B cell (primary cell): Measurements from ENCODE around the gene ANXA4. TPM values are rescaled to one million over a fixed set of nuclear protein-coding genes. Genes with fewer than 3 reads are reported as not detected.
"Not testable (repeated sequence)": the region's sequence is repeated elsewhere in the genome, so short reads cannot be mapped to it uniquely, and the experiment has no call there.

Experiments
- ATAC-seq: fragments of 200-7000 bp; cut with Tn5 transposase; one replicate; pipeline ENCODE4 v1.10.0; 2021; ENCODE audit warnings: low read depth, mild to moderate bottlenecking, moderate number of reproducible peaks, moderate library complexity
- CTCF ChIA-PET: fragments of 350-600 bp; sonication (Branson Sonifier 250); formaldehyde crosslinking; loops from one replicate; lab custom pipeline; 2021; ENCODE audit warnings: antibody characterized with exemption, inconsistent platforms; lab: Charles Lee
- POLR2A ChIA-PET: fragments of 350-600 bp; sonication (Branson Sonifier 250); formaldehyde crosslinking; loops from one replicate; lab custom pipeline; 2021; ENCODE audit warnings: antibody characterized with exemption; lab: Charles Lee
- DNase-seq: peaks from one replicate; pipeline ENCODE4 v3.0.0; 2013
- H2AFZ ChIP-seq: 2 replicates; pipeline ENCODE4 v1.6.1; 2012; ENCODE audit warnings: mild to moderate bottlenecking, low read depth, low read length; ENCODE audit not compliant: insufficient read depth, poor library complexity, severe bottlenecking
- H3K27ac ChIP-seq, 2 donors: 1 replicate in 1 of 2; 2 replicates in 1 of 2; pipeline ENCODE4 v1.5.1; 2012 to 2013; ENCODE audit warnings: low read length in 2 of 2, mild to moderate bottlenecking in 2 of 2, moderate library complexity in 1 of 2
- H3K27me3 ChIP-seq, 4 experiments: fragments of 200-600 bp in 1 of 4; sonication (generic) in 1 of 4; replicated peaks in 1 of 4; 1 replicate in 2 of 4; 2 replicates in 2 of 4; pipeline versions ENCODE4 v1.6.1 to v1.7.0; 2013 to 2016; ENCODE audit warnings: low read length in 3 of 4, mild to moderate bottlenecking in 2 of 4, mixed read lengths in 1 of 4, moderate library complexity in 1 of 4; ENCODE audit not compliant: insufficient read depth in 4 of 4, control insufficient read depth in 3 of 4; ENCODE audit errors: control extremely low read depth in 1 of 4
- H3K36me3 ChIP-seq, 2 experiments: replicated peaks in 1 of 2; 1 replicate in 1 of 2; 2 replicates in 1 of 2; pipeline versions ENCODE4 v1.6.1 to v1.7.1; 2013; ENCODE audit warnings: low read length in 1 of 2; ENCODE audit not compliant: insufficient read depth in 2 of 2, control insufficient read depth in 1 of 2; ENCODE audit errors: control extremely low read depth in 1 of 2, extremely low read depth in 1 of 2
- H3K4me1 ChIP-seq, 2 donors: fragments of 200-600 bp in 1 of 2; sonication (generic) in 1 of 2; 1 replicate in 1 of 2; 2 replicates in 1 of 2; pipeline versions ENCODE4 v1.5.1 to v1.6.1; 2013 to 2017; ENCODE audit warnings: low read length in 2 of 2; ENCODE audit not compliant: control insufficient read depth in 2 of 2, insufficient read depth in 2 of 2
- H3K4me2 ChIP-seq: replicated peaks from 2 replicates; pipeline ENCODE3; 2012; ENCODE audit warnings: mild to moderate bottlenecking, low read depth, low read length; ENCODE audit not compliant: poor library complexity, severe bottlenecking
- H3K4me3 ChIP-seq, 5 experiments: fragments of 200-600 bp in 1 of 5; sonication (generic) in 1 of 5; 1 replicate in 3 of 5; 2 replicates in 2 of 5; pipeline versions ENCODE4 v1.5.1 to v1.7.0; 2011 to 2016; ENCODE audit warnings: low read length in 4 of 5, mild to moderate bottlenecking in 4 of 5, low read depth in 2 of 5, control low read depth in 1 of 5, moderate library complexity in 1 of 5; ENCODE audit not compliant: insufficient read depth in 1 of 5; ENCODE audit errors: control extremely low read depth in 1 of 5, extremely low read depth in 1 of 5
- H3K79me2 ChIP-seq: fragments of 200-600 bp; sonication (generic); one replicate; pipeline ENCODE4 v1.6.0; 2016; ENCODE audit warnings: low read length; ENCODE audit not compliant: control insufficient read depth, insufficient read depth
- H3K9ac ChIP-seq: fragments of 200-600 bp; sonication (generic); 2 replicates; pipeline ENCODE4 v1.6.1; 2017; ENCODE audit warnings: mild to moderate bottlenecking, low read length, moderate library complexity
- H3K9me3 ChIP-seq, 3 donors: one replicate each; pipeline versions ENCODE4 v1.6.1 to v1.7.1; 2013; ENCODE audit warnings: low read length in 2 of 3; ENCODE audit not compliant: control insufficient read depth in 2 of 3, insufficient read depth in 1 of 3; ENCODE audit errors: control extremely low read depth in 1 of 3
- H4K20me1 ChIP-seq: 2 replicates; pipeline ENCODE4 v1.6.0; 2012; ENCODE audit warnings: mild to moderate bottlenecking, low read length; ENCODE audit not compliant: insufficient read depth, control insufficient read depth, poor library complexity, severe bottlenecking
- H3K27ac Mint-ChIP-seq: one replicate; pipeline ENCODE4 v1.8.0; 2021; ENCODE audit warnings: mixed read lengths
- H3K27me3 Mint-ChIP-seq: one replicate; pipeline ENCODE4 v1.8.0; 2021; ENCODE audit warnings: mixed read lengths
- H3K4me1 Mint-ChIP-seq: one replicate; pipeline ENCODE4 v1.8.0; 2021; ENCODE audit warnings: mixed read lengths
- H3K4me3 Mint-ChIP-seq: one replicate; pipeline ENCODE4 v1.8.0; 2021; ENCODE audit warnings: mixed read lengths
- H3K9me3 Mint-ChIP-seq: one replicate; pipeline ENCODE4 v1.8.0; 2022; ENCODE audit warnings: mixed read lengths; ENCODE audit not compliant: insufficient read depth
- EZH2 ChIP-seq: IDR thresholded peaks from 2 replicates; pipeline ENCODE4 v1.6.1; 2012; ENCODE audit warnings: borderline replicate concordance, low read depth, mild to moderate bottlenecking, moderate library complexity, low read length; ENCODE audit not compliant: insufficient read depth, poor library complexity, severe bottlenecking
- WGBS: methylation state at CpG from one replicate; pipeline ENCODE4 v1.1.5; 2013; ENCODE audit warnings: missing lambda C conversion rate; ENCODE audit not compliant: insufficient coverage; 5-methylcytosine and 5-hydroxymethylcytosine counted together
- intact Hi-C: fragments of 100-400 bp; cut with micrococcal nuclease; formaldehyde crosslinking; loops from one replicate; pipeline ENCODE4 v1.10.0; 2022
- polyA plus RNA-seq: library from polyadenylated mRNA; depleted of rRNA; stranded (reverse); fragments of >200 nt; gene quantifications from 2 replicates; pipeline ENCODE4 v1.2.3, GENCODE V29; 2012
- total RNA-seq, 2 donors: library from RNA; stranded (reverse); fragments of 120-200 nt in 1 of 2; gene quantifications; 1 replicate in 1 of 2; 2 replicates in 1 of 2; pipeline versions ENCODE4 v1.2.3 to v1.2.4, GENCODE V29; 2013 to 2022
- TF ChIP-seq, protein P1 (sequence below): fragments of 200-600 bp; IDR thresholded peaks from one replicate; pipeline ENCODE4 v1.8.0; 2022; ENCODE audit warnings: antibody characterized with exemption, mild to moderate bottlenecking

ANXA4 gene
- total and polyA plus RNA-seq, 2 donors (not counting 1 experiment from before 2014, with no cell fraction given), result 28.4 to 61.7 TPM

DNA sequence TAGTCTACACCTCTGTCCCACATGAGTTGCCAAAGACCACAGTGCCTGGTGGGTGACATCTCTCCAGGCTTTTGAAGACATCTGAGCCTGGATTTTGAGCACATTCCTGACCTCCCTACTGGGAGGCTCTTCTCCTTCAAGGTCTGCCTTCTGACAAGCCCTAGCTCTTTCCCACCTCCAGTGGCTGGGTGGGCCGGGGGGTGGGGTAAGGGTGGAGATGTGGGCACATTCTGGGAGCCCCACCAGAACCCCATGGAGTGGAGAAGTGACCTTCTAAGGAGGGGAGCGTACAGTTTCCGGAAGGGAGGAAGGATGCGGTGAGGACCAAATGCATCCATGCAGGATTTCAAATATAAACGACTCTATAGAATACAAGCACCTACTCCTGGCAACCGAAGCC, 27.9 kb upstream of the ANXA4 start:
- Histone ChIP-seq H4K20me1 (no peaks in the 10 kb centered on the region), H2AFZ (no peak overlapping the region), H3K79me2 (no peaks in the 10 kb centered on the region), H3K36me3 (no peaks in the 10 kb centered on the region), H3K4me1 (peaks cover 0 to 6% of the 10 kb centered on the region in 2 donors), H3K9ac (no peak overlapping the region), H3K27me3 (peaks cover 0 to 48% (median 21%) of the 10 kb centered on the region in 4 experiments), H3K27ac (no peak overlapping the region), H3K9me3 (peaks cover 0 to 8% (median 6%) of the 10 kb centered on the region in 3 donors), H3K4me2 (no peak overlapping the region), H3K4me3 (no peak overlapping the region)
- no peaks in the 10 kb centered on the region for H3K9me3 Mint-ChIP-seq
- no peak for ATAC-seq
- ChIA-PET CTCF (interaction anchor here (0.7 to 8.1 kb wide), 15 partner anchors 9 to 338 kb away, joined by 3 to 55 read pairs (median 5); partner anchors contain the start of gene NFU1), POLR2A (no interaction called here)
- no peak overlapping the region for H3K27ac Mint-ChIP-seq
- TF ChIP-seq, protein P1, sequence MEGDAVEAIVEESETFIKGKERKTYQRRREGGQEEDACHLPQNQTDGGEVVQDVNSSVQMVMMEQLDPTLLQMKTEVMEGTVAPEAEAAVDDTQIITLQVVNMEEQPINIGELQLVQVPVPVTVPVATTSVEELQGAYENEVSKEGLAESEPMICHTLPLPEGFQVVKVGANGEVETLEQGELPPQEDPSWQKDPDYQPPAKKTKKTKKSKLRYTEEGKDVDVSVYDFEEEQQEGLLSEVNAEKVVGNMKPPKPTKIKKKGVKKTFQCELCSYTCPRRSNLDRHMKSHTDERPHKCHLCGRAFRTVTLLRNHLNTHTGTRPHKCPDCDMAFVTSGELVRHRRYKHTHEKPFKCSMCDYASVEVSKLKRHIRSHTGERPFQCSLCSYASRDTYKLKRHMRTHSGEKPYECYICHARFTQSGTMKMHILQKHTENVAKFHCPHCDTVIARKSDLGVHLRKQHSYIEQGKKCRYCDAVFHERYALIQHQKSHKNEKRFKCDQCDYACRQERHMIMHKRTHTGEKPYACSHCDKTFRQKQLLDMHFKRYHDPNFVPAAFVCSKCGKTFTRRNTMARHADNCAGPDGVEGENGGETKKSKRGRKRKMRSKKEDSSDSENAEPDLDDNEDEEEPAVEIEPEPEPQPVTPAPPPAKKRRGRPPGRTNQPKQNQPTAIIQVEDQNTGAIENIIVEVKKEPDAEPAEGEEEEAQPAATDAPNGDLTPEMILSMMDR, result no peak
- no peak for TF ChIP-seq EZH2
- intact Hi-C loops, result loop anchor here (1.0 to 10.0 kb wide), 4 partner anchors 67 to 327 kb away; partner anchors contain the start of genes GFPT1 and NFU1
- no peak for DNase-seq
- peaks cover 2% of the 10 kb centered on the region for H3K4me1 Mint-ChIP-seq
- peaks cover 67% of the 10 kb centered on the region for H3K27me3 Mint-ChIP-seq
- 94% methylated on average over 3 of the region's 6 CpGs for WGBS
- H3K4me3 Mint-ChIP-seq, result no peak overlapping the region

DNA sequence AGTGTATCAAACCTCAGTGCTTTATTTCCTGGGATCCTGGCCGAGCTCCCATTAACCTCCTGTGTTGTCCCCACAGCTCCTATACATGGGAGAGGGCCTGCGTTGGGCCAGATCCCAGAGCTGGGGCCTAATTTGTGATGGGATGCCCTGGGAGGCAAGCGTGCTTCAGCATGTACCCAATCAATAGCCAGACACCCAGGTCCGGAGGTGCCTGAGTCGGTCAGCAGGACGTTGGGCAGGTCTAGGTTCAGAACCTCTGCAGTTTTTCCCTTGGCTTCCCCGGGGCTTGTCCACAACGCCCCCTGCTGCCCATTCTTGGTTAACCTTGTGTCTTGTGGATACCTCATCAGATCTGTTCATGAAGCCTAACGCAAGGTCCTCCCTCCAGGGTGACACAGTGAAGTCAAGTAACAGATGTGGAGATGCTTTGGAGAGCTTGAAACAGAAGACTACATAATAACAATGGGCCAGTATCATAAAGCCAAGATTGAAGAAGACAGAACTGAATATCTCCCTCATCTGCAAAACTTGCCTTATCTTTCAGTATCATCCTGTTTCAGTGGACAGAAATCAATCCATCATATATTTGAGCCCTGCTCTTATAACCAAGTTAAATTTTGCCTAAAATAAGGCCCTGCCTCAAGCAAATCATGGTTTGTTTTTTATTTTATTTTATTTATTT, 27.3 kb upstream of the ANXA4 start:
- H2AFZ ChIP-seq, H3K9ac ChIP-seq, H3K9me3 ChIP-seq, H3K27ac Mint-ChIP-seq, H3K4me2 ChIP-seq, H3K79me2 ChIP-seq, POLR2A ChIA-PET, H3K4me3 ChIP-seq, H3K4me3 Mint-ChIP-seq, H3K27ac ChIP-seq, H4K20me1 ChIP-seq, H3K4me1 ChIP-seq, H3K36me3 ChIP-seq, H3K9me3 Mint-ChIP-seq, H3K4me1 Mint-ChIP-seq: not testable (repeated sequence)
- H3K27me3 Mint-ChIP-seq, result peaks cover 60% of the 10 kb centered on the region
- WGBS, result 29% methylated on average over 8 of the region's 9 CpGs
- intact Hi-C loops, result loop anchor here (1.0 to 10.0 kb wide), 4 partner anchors 67 to 327 kb away; partner anchors contain the start of genes GFPT1 and NFU1
- peak; percentile 85 for DNase-seq
- peak; percentile 91 for ATAC-seq
- TF ChIP-seq, protein P1, result peak; percentile 85
- H3K27me3 ChIP-seq, result peaks cover 0 to 48% (median 19%) of the 10 kb centered on the region in 4 experiments
- CTCF ChIA-PET, result interaction anchor here (0.8 to 8.1 kb wide), 11 partner anchors 10 to 277 kb away, joined by 3 to 55 read pairs (median 4); partner anchors contain the start of gene NFU1
